ENCODE results near the gene SPATA21.
"Not testable (repeated sequence)": the region's sequence is repeated elsewhere in the genome, so short reads cannot be mapped to it uniquely, and the experiment has no call there.

SPATA21 gene, protein sequence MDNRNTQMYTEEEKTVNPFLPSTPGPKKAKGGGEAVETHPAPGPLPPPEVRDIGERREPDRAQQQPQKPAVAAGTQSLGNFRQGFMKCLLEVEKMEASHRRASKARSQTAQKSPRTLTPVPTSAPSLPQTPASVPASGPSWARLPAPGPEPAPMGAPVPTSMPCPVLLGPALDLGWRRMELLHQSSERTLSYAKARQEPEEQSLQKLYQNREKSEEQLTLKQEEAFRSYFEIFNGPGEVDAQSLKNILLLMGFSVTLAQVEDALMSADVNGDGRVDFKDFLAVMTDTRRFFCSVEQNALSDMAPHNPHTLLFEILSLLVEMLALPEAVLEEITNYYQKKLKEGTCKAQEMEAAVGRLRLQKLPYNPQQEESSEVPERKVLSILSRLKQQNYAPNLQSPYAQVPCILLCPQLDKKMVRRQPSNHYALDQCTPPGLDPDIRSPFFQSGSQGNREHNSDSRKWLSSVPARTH
- 0 to 0.19 (median 0.17) reads per million in 3 donors for total RNA-seq

DNA sequence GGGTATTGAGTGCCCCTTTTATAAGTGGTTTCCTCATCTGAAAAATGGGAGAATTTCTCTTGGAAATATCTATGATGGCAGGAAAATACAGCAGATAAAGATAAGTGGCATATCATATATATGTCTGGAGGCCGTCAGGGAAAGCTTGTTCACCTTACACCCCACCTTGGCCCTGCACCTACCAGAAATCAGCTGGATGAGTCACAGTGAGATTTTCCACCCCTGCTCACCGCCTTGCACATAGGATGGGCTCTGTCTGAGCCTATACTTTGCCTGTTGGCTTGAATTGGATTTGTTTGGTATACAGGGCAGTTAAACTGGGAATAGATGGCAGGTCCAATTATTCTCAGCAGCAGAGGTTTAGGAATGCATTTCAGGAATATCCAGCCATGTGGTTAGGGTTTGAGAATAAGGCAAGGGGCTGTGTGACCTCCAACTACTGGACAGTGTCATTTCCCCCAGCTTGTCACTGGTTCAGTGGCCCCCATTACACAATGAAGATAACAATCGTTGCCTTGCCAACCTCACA lies at the start of gene SPATA21:
SPATA21 (minus strand) TSS at position 479 of the 529 bp plus-strand sequence. CDS start 6,053 bp downstream, outside the sequence.
- H3K36me3 ChIP-seq (ENCODE audit: control insufficient read depth, insufficient read depth, low read length) = no peaks in the 10 kb centered on the region
- DNase-seq = no peak

DNA sequence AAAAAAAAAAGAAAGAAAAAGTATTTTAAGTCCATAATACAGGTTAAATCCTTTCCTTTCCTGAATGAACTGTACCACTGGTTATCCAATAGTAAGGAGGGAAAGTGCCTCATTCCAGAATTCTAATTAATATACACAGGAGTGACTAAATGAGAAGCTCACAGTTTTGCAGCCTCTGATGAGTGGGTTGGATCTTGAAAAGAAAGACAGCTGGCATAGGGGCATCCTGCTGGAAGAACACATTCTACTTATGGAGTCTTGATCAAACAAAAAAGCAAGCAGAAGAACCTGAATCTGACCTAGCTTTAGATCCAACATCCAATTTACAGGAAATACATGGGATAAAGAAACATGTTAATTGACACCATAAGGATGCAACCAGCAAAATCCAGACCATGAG lies 49.8 kb upstream of the SPATA21 start:
- H3K4me1 ChIP-seq (ENCODE audit: control insufficient read depth, insufficient read depth, low read length, poor library complexity, severe bottlenecking); DNase-seq; H3K27ac ChIP-seq (ENCODE audit: insufficient read depth, low read length, poor library complexity, severe bottlenecking); H3K27me3 ChIP-seq (replicated peaks; ENCODE audit: control insufficient read depth, insufficient read depth, low read length, poor library complexity, severe bottlenecking); H3K4me3 ChIP-seq (ENCODE audit: insufficient read depth, low read depth, low read length, poor library complexity, severe bottlenecking); H3K9me3 ChIP-seq (ENCODE audit: control insufficient read depth, low read length): not testable (repeated sequence)
- H3K36me3 ChIP-seq (ENCODE audit: control insufficient read depth, insufficient read depth, low read length) = peaks cover 12% of the 10 kb centered on the region

More for the DNA sequence above, at the start of gene SPATA21:
- H3K27ac ChIP-seq (ENCODE audit: insufficient read depth, low read length, poor library complexity, severe bottlenecking) = no peak within 1 kb of the TSS
- H3K4me1 ChIP-seq (ENCODE audit: control insufficient read depth, insufficient read depth, low read length, poor library complexity, severe bottlenecking) = peaks cover 15% of the 10 kb centered on the region
- H3K4me3 ChIP-seq (ENCODE audit: insufficient read depth, low read depth, low read length, poor library complexity, severe bottlenecking) = no peak within 1 kb of the TSS
- no peaks in the 10 kb centered on the region for H3K9me3 ChIP-seq (ENCODE audit: control insufficient read depth, low read length)
- H3K27me3 ChIP-seq (replicated peaks; ENCODE audit: control insufficient read depth, insufficient read depth, low read length, poor library complexity, severe bottlenecking) = no peaks in the 10 kb centered on the region

DNA sequence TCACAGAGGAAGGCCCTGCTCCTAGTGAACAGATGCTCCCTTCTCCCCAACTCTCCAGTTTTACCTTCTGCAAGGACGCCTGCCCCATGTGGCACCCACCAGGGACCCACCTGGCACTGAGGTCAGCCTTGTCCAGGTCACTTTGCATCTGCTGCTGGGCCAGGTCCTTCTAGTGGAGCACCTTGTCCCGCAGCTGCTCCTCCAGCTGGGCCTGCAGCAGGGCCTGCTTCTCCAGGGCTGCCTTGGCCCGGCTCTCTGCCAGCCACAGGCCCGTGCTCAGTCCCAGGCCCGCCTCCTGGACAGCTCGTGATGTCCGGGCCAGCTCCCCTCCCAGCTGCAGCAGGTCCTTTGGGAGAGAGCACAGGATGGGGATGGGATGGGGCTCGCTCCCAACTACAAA lies 49.1 kb upstream of the SPATA21 start:
- not testable (repeated sequence) for H3K27ac ChIP-seq (ENCODE audit: insufficient read depth, low read length, poor library complexity, severe bottlenecking); DNase-seq; H3K9me3 ChIP-seq (ENCODE audit: control insufficient read depth, low read length); H3K4me1 ChIP-seq (ENCODE audit: control insufficient read depth, insufficient read depth, low read length, poor library complexity, severe bottlenecking); H3K4me3 ChIP-seq (ENCODE audit: insufficient read depth, low read depth, low read length, poor library complexity, severe bottlenecking); H3K27me3 ChIP-seq (replicated peaks; ENCODE audit: control insufficient read depth, insufficient read depth, low read length, poor library complexity, severe bottlenecking)
- peaks cover 12% of the 10 kb centered on the region for H3K36me3 ChIP-seq (ENCODE audit: control insufficient read depth, insufficient read depth, low read length)

DNA sequence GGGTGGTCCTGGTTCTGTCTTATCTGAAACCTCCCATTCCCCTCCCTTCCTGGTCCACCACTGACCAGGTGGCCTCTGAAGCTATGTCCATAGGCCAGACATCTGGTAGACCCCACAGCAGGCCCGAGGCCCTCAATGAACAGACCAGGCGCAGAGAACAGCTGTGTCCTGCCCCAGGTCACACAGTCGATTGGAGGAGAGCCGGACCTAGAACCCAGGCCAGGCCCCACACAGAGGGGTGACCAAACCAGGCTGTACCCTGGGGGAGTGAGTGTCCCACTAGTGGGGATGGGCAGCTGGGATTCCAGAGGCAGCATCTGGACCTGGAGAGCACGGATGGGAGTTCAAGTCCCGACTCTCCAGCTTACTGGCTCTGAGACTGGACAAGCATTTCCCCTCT lies 47.7 kb upstream of the SPATA21 start:
- H3K4me1 ChIP-seq (ENCODE audit: control insufficient read depth, insufficient read depth, low read length, poor library complexity, severe bottlenecking) = no peaks in the 10 kb centered on the region
- no peak overlapping the region for H3K4me3 ChIP-seq (ENCODE audit: insufficient read depth, low read depth, low read length, poor library complexity, severe bottlenecking)
- DNase-seq = no peak
- H3K36me3 ChIP-seq (ENCODE audit: control insufficient read depth, insufficient read depth, low read length) = peaks cover 12% of the 10 kb centered on the region
- no peaks in the 10 kb centered on the region for H3K9me3 ChIP-seq (ENCODE audit: control insufficient read depth, low read length)
- no peak overlapping the region for H3K27ac ChIP-seq (ENCODE audit: insufficient read depth, low read length, poor library complexity, severe bottlenecking)
- H3K27me3 ChIP-seq (replicated peaks; ENCODE audit: control insufficient read depth, insufficient read depth, low read length, poor library complexity, severe bottlenecking) = no peaks in the 10 kb centered on the region

DNA sequence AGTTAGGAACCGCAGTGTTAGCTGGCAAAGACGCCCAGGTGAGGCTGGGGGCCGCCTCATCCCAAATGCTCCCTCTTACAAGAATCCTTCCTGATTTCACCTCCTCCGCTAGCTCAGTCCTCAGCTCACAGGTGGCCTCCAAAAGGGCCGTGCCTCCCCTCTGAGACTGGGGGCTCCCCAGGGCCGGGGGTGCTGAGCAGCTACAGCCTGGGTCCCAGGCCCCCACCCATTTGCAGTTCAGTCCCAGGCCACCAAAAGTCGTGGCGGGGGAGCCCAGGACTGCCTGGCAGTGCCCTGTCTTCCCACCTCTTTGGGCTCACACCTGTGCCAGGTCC lies 47.2 kb upstream of the SPATA21 start:
- Histone ChIP-seq H3K27ac (ENCODE audit: insufficient read depth, low read length, poor library complexity, severe bottlenecking) (no peak overlapping the region), H3K9me3 (ENCODE audit: control insufficient read depth, low read length) (no peaks in the 10 kb centered on the region), H3K4me1 (ENCODE audit: control insufficient read depth, insufficient read depth, low read length, poor library complexity, severe bottlenecking) (no peaks in the 10 kb centered on the region), H3K27me3 (replicated peaks; ENCODE audit: control insufficient read depth, insufficient read depth, low read length, poor library complexity, severe bottlenecking) (no peaks in the 10 kb centered on the region), H3K36me3 (ENCODE audit: control insufficient read depth, insufficient read depth, low read length) (peaks cover 12% of the 10 kb centered on the region), H3K4me3 (ENCODE audit: insufficient read depth, low read depth, low read length, poor library complexity, severe bottlenecking) (no peak overlapping the region)
- no peak for DNase-seq

DNA sequence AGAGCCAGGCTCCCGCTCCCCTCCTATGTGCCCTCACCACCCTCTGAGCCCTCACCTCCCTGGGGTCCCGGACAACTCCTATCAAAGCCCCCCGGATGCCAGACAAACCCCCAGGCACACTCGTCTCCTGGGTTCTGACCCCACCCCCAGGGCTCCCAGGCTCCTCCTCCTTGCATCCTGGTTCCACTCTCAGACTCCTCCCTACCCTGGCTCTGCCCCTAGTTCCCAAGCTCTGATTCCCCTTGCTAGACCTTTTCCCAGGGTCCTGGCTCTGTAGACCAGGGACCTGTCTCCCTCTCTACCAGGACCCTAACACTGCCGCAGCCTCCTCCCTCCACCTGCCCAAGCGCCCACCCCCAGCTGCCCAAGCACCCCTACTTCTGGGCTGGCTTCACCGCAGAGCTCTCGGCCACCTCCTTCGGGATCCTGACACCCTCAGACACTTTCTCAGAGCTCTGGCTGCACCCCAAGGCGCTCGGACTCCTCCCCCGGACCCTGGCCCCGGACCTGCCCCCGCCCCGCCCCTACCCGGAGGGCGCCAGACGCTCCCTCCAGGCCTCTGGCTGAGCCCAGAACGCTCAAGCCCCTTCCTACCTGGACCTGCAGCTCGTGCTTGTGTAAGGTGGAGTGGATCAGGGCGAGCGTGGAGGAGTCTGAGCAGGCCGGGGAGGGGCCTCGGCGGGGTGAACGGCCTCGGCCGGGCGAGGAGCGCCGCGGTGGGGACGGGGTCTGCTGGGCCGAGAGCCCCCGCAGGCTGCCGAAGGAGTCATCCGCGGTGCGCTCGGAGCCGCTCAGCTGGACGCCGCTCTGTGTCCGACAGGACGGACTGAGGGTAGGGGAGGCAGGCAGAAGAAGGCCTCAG lies 46.6 kb upstream of the SPATA21 start:
- not testable (repeated sequence) for H3K27me3 ChIP-seq (replicated peaks; ENCODE audit: control insufficient read depth, insufficient read depth, low read length, poor library complexity, severe bottlenecking); H3K4me3 ChIP-seq (ENCODE audit: insufficient read depth, low read depth, low read length, poor library complexity, severe bottlenecking); H3K4me1 ChIP-seq (ENCODE audit: control insufficient read depth, insufficient read depth, low read length, poor library complexity, severe bottlenecking); H3K9me3 ChIP-seq (ENCODE audit: control insufficient read depth, low read length); H3K27ac ChIP-seq (ENCODE audit: insufficient read depth, low read length, poor library complexity, severe bottlenecking); DNase-seq
- peaks cover 12% of the 10 kb centered on the region for H3K36me3 ChIP-seq (ENCODE audit: control insufficient read depth, insufficient read depth, low read length)

DNA sequence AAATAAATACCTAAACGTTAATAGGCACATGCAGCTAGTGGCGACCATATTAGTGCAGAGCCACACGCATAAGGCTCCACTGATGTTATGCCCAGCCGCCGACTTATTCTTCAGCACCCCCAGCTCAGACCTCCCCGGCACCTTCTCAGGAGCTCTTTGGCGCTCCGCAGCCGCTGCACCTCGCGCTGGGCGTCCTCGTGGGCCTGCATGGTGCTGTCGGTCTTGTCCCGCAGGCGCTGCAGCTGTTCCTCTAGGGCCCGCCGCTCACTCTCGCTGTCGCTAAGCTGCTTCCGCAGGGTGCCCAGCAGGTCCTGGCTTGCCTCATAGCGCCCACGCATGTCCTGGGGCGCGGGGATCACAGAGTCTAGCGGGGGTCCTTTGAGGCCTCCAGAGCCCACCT lies 45.9 kb upstream of the SPATA21 start:
- H3K27ac ChIP-seq (ENCODE audit: insufficient read depth, low read length, poor library complexity, severe bottlenecking); H3K4me3 ChIP-seq (ENCODE audit: insufficient read depth, low read depth, low read length, poor library complexity, severe bottlenecking); H3K4me1 ChIP-seq (ENCODE audit: control insufficient read depth, insufficient read depth, low read length, poor library complexity, severe bottlenecking); H3K9me3 ChIP-seq (ENCODE audit: control insufficient read depth, low read length); DNase-seq; H3K27me3 ChIP-seq (replicated peaks; ENCODE audit: control insufficient read depth, insufficient read depth, low read length, poor library complexity, severe bottlenecking): not testable (repeated sequence)
- peaks cover 12% of the 10 kb centered on the region for H3K36me3 ChIP-seq (ENCODE audit: control insufficient read depth, insufficient read depth, low read length)

DNA sequence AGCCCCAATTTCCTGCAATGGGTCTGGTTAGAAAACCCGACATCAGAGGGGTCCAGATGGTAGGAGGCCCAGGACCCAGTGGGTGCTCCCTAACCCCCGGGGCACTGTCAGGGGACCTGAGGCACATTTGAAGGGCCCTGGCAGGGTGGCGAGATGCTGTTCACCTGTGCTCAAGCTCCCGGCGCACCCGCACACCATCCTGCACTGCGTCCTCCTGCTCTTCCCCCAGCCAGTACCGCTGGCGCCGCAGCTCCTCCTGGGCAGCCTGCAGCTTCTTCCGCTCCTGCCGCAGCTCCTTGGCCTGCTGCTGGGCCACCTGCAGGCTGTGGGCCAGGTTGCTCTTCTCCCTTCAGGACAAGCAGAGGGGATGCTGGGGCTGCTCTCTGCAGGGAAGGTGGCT lies 40.9 kb upstream of the SPATA21 start:
- Histone ChIP-seq H3K4me1 (ENCODE audit: control insufficient read depth, insufficient read depth, low read length, poor library complexity, severe bottlenecking) (no peaks in the 10 kb centered on the region), H3K27me3 (replicated peaks; ENCODE audit: control insufficient read depth, insufficient read depth, low read length, poor library complexity, severe bottlenecking) (no peaks in the 10 kb centered on the region), H3K4me3 (ENCODE audit: insufficient read depth, low read depth, low read length, poor library complexity, severe bottlenecking) (no peak overlapping the region), H3K36me3 (ENCODE audit: control insufficient read depth, insufficient read depth, low read length) (peaks cover 26% of the 10 kb centered on the region), H3K27ac (ENCODE audit: insufficient read depth, low read length, poor library complexity, severe bottlenecking) (no peak overlapping the region), H3K9me3 (ENCODE audit: control insufficient read depth, low read length) (no peaks in the 10 kb centered on the region)
- no peak for DNase-seq

DNA sequence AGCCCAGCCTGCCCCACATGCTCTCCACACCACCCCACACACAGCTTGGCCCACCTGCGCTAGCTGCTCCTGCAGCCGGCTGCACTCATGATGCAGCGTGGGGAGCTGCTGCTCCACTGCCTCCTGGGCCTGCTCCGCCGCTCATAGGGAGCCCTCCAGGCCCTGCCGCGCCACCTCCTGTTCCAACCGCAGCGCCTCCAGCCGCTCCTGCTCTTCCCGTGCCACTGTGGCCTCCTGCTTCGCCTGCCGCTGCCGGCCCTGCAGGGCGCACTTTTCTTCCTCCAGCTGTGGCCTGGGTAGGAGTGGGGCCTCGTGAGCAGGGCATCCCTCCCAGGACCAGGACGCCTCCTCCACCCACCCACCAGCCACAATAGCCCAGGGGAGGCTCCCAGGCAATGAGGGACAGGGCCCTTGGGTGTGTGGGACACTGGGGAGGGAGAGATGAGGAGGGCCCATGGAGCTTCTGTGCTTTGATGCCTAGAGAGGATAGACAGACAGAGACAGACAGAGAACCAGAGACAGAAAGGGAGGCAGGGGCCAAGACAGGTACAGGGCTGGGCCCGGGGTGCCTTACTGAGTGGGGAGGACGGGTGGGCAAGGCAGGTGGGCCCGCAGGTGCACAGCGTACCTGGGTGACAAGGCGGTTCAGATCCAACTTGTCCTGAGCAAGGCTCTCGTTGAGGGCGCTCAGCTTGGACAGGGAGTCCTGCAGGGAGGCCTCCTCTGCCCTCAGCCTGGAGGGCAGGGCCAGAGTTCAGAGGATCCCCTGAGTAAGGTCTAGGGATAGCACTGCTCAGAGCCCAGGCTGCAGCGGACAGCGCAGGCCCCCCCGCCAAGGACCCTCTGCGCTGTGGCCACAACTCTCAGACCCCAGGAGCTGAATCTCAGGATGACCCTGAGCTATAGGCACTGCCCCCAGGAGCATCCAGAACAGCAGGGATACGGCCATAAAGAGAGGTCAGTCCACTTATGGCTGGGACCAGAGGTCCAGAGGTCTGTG lies 38.8 kb upstream of the SPATA21 start:
- H3K36me3 ChIP-seq (ENCODE audit: control insufficient read depth, insufficient read depth, low read length) = peaks cover 22% of the 10 kb centered on the region
- not testable (repeated sequence) for H3K9me3 ChIP-seq (ENCODE audit: control insufficient read depth, low read length); H3K4me3 ChIP-seq (ENCODE audit: insufficient read depth, low read depth, low read length, poor library complexity, severe bottlenecking); H3K27ac ChIP-seq (ENCODE audit: insufficient read depth, low read length, poor library complexity, severe bottlenecking); DNase-seq; H3K27me3 ChIP-seq (replicated peaks; ENCODE audit: control insufficient read depth, insufficient read depth, low read length, poor library complexity, severe bottlenecking); H3K4me1 ChIP-seq (ENCODE audit: control insufficient read depth, insufficient read depth, low read length, poor library complexity, severe bottlenecking)
